H9 (cell line): Measurements from ENCODE around the gene S100A16. TPM values are rescaled to one million over a fixed set of nuclear protein-coding genes. Genes with fewer than 3 reads are reported as not detected.

ENCODE experiments used
- DNase-seq: peaks from one replicate; pipeline ENCODE4 v3.0.0-alpha.2; 2017
- H2AFZ ChIP-seq: one replicate; pipeline ENCODE4 v1.6.1; 2013; ENCODE audit warnings: mild to moderate bottlenecking, low read length, control low read depth, moderate library complexity
- H2AK5ac ChIP-seq: 2 replicates; pipeline ENCODE4 v1.6.1; 2013; ENCODE audit warnings: low read length, control low read depth, mixed read lengths; ENCODE audit not compliant: insufficient read length
- H2BK120ac ChIP-seq: one replicate; pipeline ENCODE4 v1.6.1; 2013; ENCODE audit warnings: low read depth, mild to moderate bottlenecking, low read length, control low read depth, inconsistent platforms; ENCODE audit not compliant: poor library complexity, severe bottlenecking
- H2BK12ac ChIP-seq: 2 replicates; pipeline ENCODE4 v1.6.1; 2013; ENCODE audit warnings: low read length, control low read depth, mixed read lengths, low read depth; ENCODE audit not compliant: insufficient read length
- H2BK15ac ChIP-seq: 2 replicates; pipeline ENCODE4 v1.6.1; 2013; ENCODE audit warnings: low read depth, low read length, control low read depth
- H2BK20ac ChIP-seq: one replicate; pipeline ENCODE4 v1.6.1; 2013; ENCODE audit warnings: low read depth, mild to moderate bottlenecking, low read length, control low read depth, inconsistent platforms; ENCODE audit not compliant: poor library complexity, severe bottlenecking
- H2BK5ac ChIP-seq: 2 replicates; pipeline ENCODE4 v1.6.1; 2013; ENCODE audit warnings: low read length, control low read depth, mixed read lengths; ENCODE audit not compliant: insufficient read length
- H3K14ac ChIP-seq: 2 replicates; pipeline ENCODE4 v1.6.1; 2013; ENCODE audit warnings: low read length, control low read depth; ENCODE audit not compliant: insufficient read depth
- H3K18ac ChIP-seq: 2 replicates; pipeline ENCODE4 v1.6.1; 2013; ENCODE audit warnings: low read depth, mild to moderate bottlenecking, mixed read lengths, low read length, control low read depth; ENCODE audit not compliant: insufficient read length
- H3K23ac ChIP-seq: 2 replicates; pipeline ENCODE4 v1.6.1; 2013; ENCODE audit warnings: low read length, control low read depth, mixed read lengths, low read depth; ENCODE audit not compliant: insufficient read length
- H3K23me2 ChIP-seq: 2 replicates; pipeline ENCODE4 v1.6.1; 2013; ENCODE audit warnings: low read depth, mild to moderate bottlenecking, mixed read lengths, low read length, control low read depth; ENCODE audit not compliant: insufficient read length, poor library complexity, severe bottlenecking
- H3K27ac ChIP-seq: 2 replicates; pipeline ENCODE4 v1.5.1; 2013; ENCODE audit warnings: low read length, control low read depth, mixed read lengths, low read depth; ENCODE audit not compliant: insufficient read length
- H3K27me3 ChIP-seq: 2 replicates; pipeline ENCODE4 v1.6.1; 2013; ENCODE audit warnings: low read length, control low read depth, inconsistent platforms; ENCODE audit not compliant: insufficient read depth
- H3K4ac ChIP-seq: 2 replicates; pipeline ENCODE4 v1.6.1; 2013; ENCODE audit warnings: low read depth, mild to moderate bottlenecking, control low read depth, inconsistent platforms, low read length, moderate library complexity
- H3K4me1 ChIP-seq: 2 replicates; pipeline ENCODE4 v1.6.1; 2013; ENCODE audit warnings: low read length, control low read depth, inconsistent platforms; ENCODE audit not compliant: insufficient read depth
- H3K4me2 ChIP-seq: 2 replicates; pipeline ENCODE4 v1.6.1; 2013; ENCODE audit warnings: low read length, control low read depth, mixed read lengths; ENCODE audit not compliant: insufficient read length, insufficient read depth
- H3K56ac ChIP-seq: 2 replicates; pipeline ENCODE4 v1.6.1; 2013; ENCODE audit warnings: low read depth, mild to moderate bottlenecking, mixed read lengths, low read length, control low read depth; ENCODE audit not compliant: insufficient read length
- H3K79me1 ChIP-seq: 2 replicates; pipeline ENCODE4 v1.6.1; 2013; ENCODE audit warnings: low read depth, mild to moderate bottlenecking, moderate library complexity, low read length, control low read depth, inconsistent platforms; ENCODE audit not compliant: insufficient read depth, poor library complexity, severe bottlenecking
- H3K79me2 ChIP-seq: 2 replicates; pipeline ENCODE4 v1.6.1; 2013; ENCODE audit warnings: low read length, control low read depth, inconsistent platforms; ENCODE audit not compliant: insufficient read depth
- H3K9ac ChIP-seq: 2 replicates; pipeline ENCODE4 v1.6.1; 2013; ENCODE audit warnings: low read length, control low read depth, mixed read lengths; ENCODE audit not compliant: insufficient read length; ENCODE audit errors: extremely low read depth
- H3K9me3 ChIP-seq: one replicate; pipeline ENCODE4 v1.6.1; 2013; ENCODE audit warnings: low read depth, low read length, inconsistent platforms; ENCODE audit not compliant: control insufficient read depth
- H3T11ph ChIP-seq: one replicate; pipeline ENCODE4 v1.6.1; 2013; ENCODE audit warnings: mild to moderate bottlenecking, low read length, control low read depth, inconsistent platforms
- H4K20me1 ChIP-seq: one replicate; pipeline ENCODE4 v1.6.1; 2013; ENCODE audit not compliant: control insufficient read depth, insufficient read length, insufficient read depth
- H4K5ac ChIP-seq: 2 replicates; pipeline ENCODE4 v1.6.1; 2013; ENCODE audit warnings: low read depth, mild to moderate bottlenecking, mixed read lengths, low read length, control low read depth; ENCODE audit not compliant: insufficient read length
- H4K8ac ChIP-seq: replicated peaks from 2 replicates; pipeline ENCODE4 v1.6.1; 2013; ENCODE audit warnings: low read length, control low read depth, mixed read lengths, low read depth; ENCODE audit not compliant: insufficient read length
- H4K91ac ChIP-seq: 2 replicates; pipeline ENCODE4 v1.6.1; 2013; ENCODE audit warnings: low read depth, mild to moderate bottlenecking, moderate library complexity, mixed read lengths, low read length, control low read depth; ENCODE audit not compliant: insufficient read length
- H3K27ac Mint-ChIP-seq, 3 experiments: 2 replicates in 2 of 3; 3 replicates in 1 of 3; pipeline ENCODE4 v1.8.0; 2020 to 2021; ENCODE audit warnings: mixed read lengths in 3 of 3, mild to moderate bottlenecking in 1 of 3, moderate library complexity in 1 of 3
- H3K27me3 Mint-ChIP-seq: 2 replicates; pipeline ENCODE4 v1.8.0; 2021; ENCODE audit warnings: low read depth, mild to moderate bottlenecking, moderate library complexity, mixed read lengths
- H3K36me3 Mint-ChIP-seq, 3 experiments: 2 replicates in 2 of 3; 3 replicates in 1 of 3; pipeline ENCODE4 v1.8.0; 2020 to 2021; ENCODE audit warnings: low read depth in 3 of 3, mixed read lengths in 3 of 3; ENCODE audit not compliant: insufficient read depth in 1 of 3
- H3K4me1 Mint-ChIP-seq, 2 experiments: 2 replicates each; pipeline ENCODE4 v1.8.0; 2020; ENCODE audit warnings: mixed read lengths in 2 of 2
- H3K4me3 Mint-ChIP-seq, 2 experiments: 2 replicates in 1 of 2; 3 replicates in 1 of 2; pipeline ENCODE4 v1.8.0; 2020 to 2021; ENCODE audit warnings: mild to moderate bottlenecking in 2 of 2, mixed read lengths in 2 of 2, moderate library complexity in 1 of 2
- H3K9me3 Mint-ChIP-seq, 2 experiments: 2 replicates in 1 of 2; 3 replicates in 1 of 2; pipeline ENCODE4 v1.8.0; 2020; ENCODE audit warnings: mild to moderate bottlenecking in 2 of 2, mixed read lengths in 2 of 2, moderate library complexity in 1 of 2
- WGBS: extraction: QIAGEN DNeasy Blood & Tissue Kit; methylation state at CpG from one replicate; pipeline ENCODE4 v1.1.7; 2013; ENCODE audit warnings: missing lambda C conversion rate, low lambda C conversion rate, mixed read lengths; ENCODE audit not compliant: insufficient read length; ENCODE audit errors: extremely low coverage; 5-methylcytosine and 5-hydroxymethylcytosine counted together
- total RNA-seq: library from RNA; stranded (reverse); gene quantifications from 2 replicates; pipeline ENCODE4 v1.2.1, GENCODE V29; 2021
- TF ChIP-seq, protein P1 (sequence below): fragments of 200-600 bp; sonication (generic); conservative IDR thresholded peaks from 3 replicates; pipeline ENCODE4 v1.8.0; 2021; ENCODE audit warnings: antibody characterized with exemption, mild to moderate bottlenecking

S100A16 gene
- total RNA-seq, 1 experiment from 2014 or later: 8.0 TPM

DNA sequence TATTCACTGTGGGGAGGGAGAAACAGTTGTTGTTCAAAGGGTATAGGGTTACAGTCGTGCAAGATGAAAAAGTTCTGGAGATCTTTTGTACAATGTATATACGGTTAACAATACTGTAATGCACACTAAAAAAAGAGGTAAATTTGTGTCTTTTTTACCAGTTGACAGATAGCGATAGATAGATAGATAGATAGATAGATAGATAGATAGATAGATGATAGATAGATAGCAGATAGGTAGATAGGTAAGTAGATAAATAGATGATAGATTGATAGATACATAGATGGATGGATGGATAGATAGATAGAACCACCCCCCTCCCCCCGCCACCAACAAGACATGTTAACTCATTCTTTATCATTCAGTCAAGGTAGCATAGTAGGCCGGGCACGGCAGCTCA is 10.2 kb downstream of the S100A16 start:
- H3K23ac ChIP-seq: no peak overlapping the region
- H3K9ac ChIP-seq: no peak overlapping the region
- H3K79me2 ChIP-seq: no peaks in the 10 kb centered on the region
- H2BK15ac ChIP-seq: no peak overlapping the region
- H2BK120ac ChIP-seq: no peak overlapping the region
- Mint-ChIP-seq H3K4me1 (peaks cover 23 to 24% of the 10 kb centered on the region in 2 experiments), H3K9me3 (no peaks in the 10 kb centered on the region), H3K27me3 (no peaks in the 10 kb centered on the region; the same call in none of the 2 replicates), H3K27ac (no peak overlapping the region), H3K4me3 (no peak overlapping the region), H3K36me3 (peaks cover 0 to 6% (median 4%) of the 10 kb centered on the region in 3 experiments; a peak in 3 of 7 replicates)
- H3K14ac ChIP-seq: no peak overlapping the region
- H2BK20ac ChIP-seq: no peak overlapping the region
- H3K23me2 ChIP-seq: no peaks in the 10 kb centered on the region
- no peak overlapping the region for H4K8ac ChIP-seq
- H3K4ac ChIP-seq: no peak overlapping the region
- no peak overlapping the region for H2BK5ac ChIP-seq
- H3K56ac ChIP-seq: no peak overlapping the region
- H4K5ac ChIP-seq: no peak overlapping the region
- no peaks in the 10 kb centered on the region for H3K27me3 ChIP-seq
- no CpG with 5 or more reads among the region's 6 CpGs for WGBS
- no peaks in the 10 kb centered on the region for H3K79me1 ChIP-seq
- no peak overlapping the region for H3T11ph ChIP-seq
- no peak overlapping the region for H3K4me2 ChIP-seq
- H4K20me1 ChIP-seq: no peaks in the 10 kb centered on the region
- H3K18ac ChIP-seq: no peak overlapping the region
- no peak overlapping the region for H2AFZ ChIP-seq
- no peak overlapping the region for H3K27ac ChIP-seq
- H3K4me1 ChIP-seq: peaks cover 7% of the 10 kb centered on the region; the same call in 1 of the 2 replicates
- H4K91ac ChIP-seq: no peak overlapping the region
- no peak overlapping the region for H2AK5ac ChIP-seq
- H2BK12ac ChIP-seq: no peak overlapping the region
- H3K9me3 ChIP-seq: no peaks in the 10 kb centered on the region
- DNase-seq: no peak
- TF ChIP-seq, protein P1, sequence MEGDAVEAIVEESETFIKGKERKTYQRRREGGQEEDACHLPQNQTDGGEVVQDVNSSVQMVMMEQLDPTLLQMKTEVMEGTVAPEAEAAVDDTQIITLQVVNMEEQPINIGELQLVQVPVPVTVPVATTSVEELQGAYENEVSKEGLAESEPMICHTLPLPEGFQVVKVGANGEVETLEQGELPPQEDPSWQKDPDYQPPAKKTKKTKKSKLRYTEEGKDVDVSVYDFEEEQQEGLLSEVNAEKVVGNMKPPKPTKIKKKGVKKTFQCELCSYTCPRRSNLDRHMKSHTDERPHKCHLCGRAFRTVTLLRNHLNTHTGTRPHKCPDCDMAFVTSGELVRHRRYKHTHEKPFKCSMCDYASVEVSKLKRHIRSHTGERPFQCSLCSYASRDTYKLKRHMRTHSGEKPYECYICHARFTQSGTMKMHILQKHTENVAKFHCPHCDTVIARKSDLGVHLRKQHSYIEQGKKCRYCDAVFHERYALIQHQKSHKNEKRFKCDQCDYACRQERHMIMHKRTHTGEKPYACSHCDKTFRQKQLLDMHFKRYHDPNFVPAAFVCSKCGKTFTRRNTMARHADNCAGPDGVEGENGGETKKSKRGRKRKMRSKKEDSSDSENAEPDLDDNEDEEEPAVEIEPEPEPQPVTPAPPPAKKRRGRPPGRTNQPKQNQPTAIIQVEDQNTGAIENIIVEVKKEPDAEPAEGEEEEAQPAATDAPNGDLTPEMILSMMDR: no peak
